Measurements from ENCODE around the gene CLNK. TPM values are rescaled to one million over a fixed set of nuclear protein-coding genes. Genes with fewer than 3 reads are reported as not detected.

The CLNK gene
- total and polyA plus RNA-seq, 2 of the 13 experiments (the other 11 are each of a cell fraction or from before 2014, with no cell fraction given): not detected

GRCh38 chr4:10688846-10689245 lies 4.3 kb upstream of the CLNK start (continued):
- TF ChIP-seq ZNF512B (CRISPR knock-in tag; IDR thresholded peaks at IDR 0.05; ENCODE audit: borderline replicate concordance): no peak
- TF ChIP-seq IRF1 (CRISPR knock-in tag; IDR thresholded peaks at IDR 0.05; ENCODE audit: low read depth): no peak
- TF ChIP-seq, protein P1, sequence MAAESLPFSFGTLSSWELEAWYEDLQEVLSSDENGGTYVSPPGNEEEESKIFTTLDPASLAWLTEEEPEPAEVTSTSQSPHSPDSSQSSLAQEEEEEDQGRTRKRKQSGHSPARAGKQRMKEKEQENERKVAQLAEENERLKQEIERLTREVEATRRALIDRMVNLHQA (CRISPR knock-in tag; IDR thresholded peaks at IDR 0.05): no peak
- no peak for TF ChIP-seq CBX1 (IDR thresholded peaks at IDR 0.05; ENCODE audit: low read depth)
- TF ChIP-seq NKX3-1 (CRISPR knock-in tag; IDR thresholded peaks at IDR 0.05): no peak
- TF ChIP-seq ZNF678 (CRISPR knock-in tag; IDR thresholded peaks at IDR 0.05): no peak
- no peak for TF ChIP-seq HNRNPH1 (optimal IDR thresholded peaks at IDR 0.05; ENCODE audit: low read depth, low read length)
- TF ChIP-seq NFE2L2 (IDR thresholded peaks at IDR 0.05; ENCODE audit: low read length): no peak
- no peak for TF ChIP-seq SRSF9 (IDR thresholded peaks at IDR 0.05; ENCODE audit: borderline replicate concordance, insufficient read depth, low read depth, low read length, poor library complexity, severe bottlenecking)
- TF ChIP-seq, protein P2, sequence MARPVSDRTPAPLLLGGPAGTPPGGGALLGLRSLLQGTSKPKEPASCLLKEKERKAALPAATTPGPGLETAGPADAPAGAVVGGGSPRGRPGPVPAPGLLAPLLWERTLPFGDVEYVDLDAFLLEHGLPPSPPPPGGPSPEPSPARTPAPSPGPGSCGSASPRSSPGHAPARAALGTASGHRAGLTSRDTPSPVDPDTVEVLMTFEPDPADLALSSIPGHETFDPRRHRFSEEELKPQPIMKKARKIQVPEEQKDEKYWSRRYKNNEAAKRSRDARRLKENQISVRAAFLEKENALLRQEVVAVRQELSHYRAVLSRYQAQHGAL (CRISPR knock-in tag; IDR thresholded peaks at IDR 0.05; ENCODE audit: not compliant biosample characterization): no peak
